NB4 (cell line): ENCODE measurements around the gene DNAJC5G.
A peak's percentile ranks its signal among the peaks of the same experiment; 100 is the strongest.

ENCODE experiments used
- DNase-seq: peaks from one replicate; pipeline ENCODE4 v3.0.0; 2010; ENCODE audit warnings: low read depth
- H3K4me3 ChIP-seq: one replicate; pipeline ENCODE4 v1.5.1; 2011; ENCODE audit warnings: mild to moderate bottlenecking, low read depth, low read length, moderate library complexity
- MYC ChIP-seq: IDR thresholded peaks from 2 replicates; pipeline ENCODE4 v1.6.1; 2011; ENCODE audit warnings: low read depth, low read length
- POLR2A ChIP-seq: IDR thresholded peaks from 2 replicates; pipeline ENCODE4 v1.6.1; 2011; ENCODE audit warnings: mild to moderate bottlenecking; ENCODE audit not compliant: insufficient read length; ENCODE audit errors: extremely low read depth
- TF ChIP-seq, protein P1 (sequence below): IDR thresholded peaks from 2 replicates; pipeline ENCODE4 v1.6.1; 2011; ENCODE audit warnings: low read depth, low read length
- TF ChIP-seq, protein P2 (sequence below): IDR thresholded peaks from one replicate; pipeline ENCODE4 v1.5.1; 2012; ENCODE audit warnings: low read depth, low read length

DNAJC5G gene

DNA sequence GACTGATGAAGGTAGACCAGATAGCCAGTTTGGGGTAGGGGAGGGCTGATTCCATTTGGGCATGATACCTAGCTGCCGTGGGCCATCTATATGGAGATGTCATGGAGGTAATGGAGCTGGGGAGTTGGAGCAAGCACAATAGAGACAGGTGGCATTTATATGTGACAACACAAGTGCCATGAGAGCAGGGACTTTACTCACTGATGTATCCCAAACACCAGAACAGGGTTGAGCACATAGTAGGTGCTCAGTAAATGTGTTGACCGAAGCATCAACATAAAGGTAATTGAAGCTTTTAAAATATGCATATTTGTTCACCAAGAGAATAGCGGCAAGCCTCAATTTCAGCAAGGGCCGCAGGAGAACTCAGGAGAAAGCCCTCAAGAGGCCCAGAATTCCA is 27.3 kb upstream of the DNAJC5G start:
- no peak for DNase-seq
- H3K4me3 ChIP-seq: no peak overlapping the region
- TF ChIP-seq MYC (no peak), POLR2A (no peak)
- TF ChIP-seq, protein P1, sequence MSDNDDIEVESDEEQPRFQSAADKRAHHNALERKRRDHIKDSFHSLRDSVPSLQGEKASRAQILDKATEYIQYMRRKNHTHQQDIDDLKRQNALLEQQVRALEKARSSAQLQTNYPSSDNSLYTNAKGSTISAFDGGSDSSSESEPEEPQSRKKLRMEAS: no peak
- TF ChIP-seq, protein P2, sequence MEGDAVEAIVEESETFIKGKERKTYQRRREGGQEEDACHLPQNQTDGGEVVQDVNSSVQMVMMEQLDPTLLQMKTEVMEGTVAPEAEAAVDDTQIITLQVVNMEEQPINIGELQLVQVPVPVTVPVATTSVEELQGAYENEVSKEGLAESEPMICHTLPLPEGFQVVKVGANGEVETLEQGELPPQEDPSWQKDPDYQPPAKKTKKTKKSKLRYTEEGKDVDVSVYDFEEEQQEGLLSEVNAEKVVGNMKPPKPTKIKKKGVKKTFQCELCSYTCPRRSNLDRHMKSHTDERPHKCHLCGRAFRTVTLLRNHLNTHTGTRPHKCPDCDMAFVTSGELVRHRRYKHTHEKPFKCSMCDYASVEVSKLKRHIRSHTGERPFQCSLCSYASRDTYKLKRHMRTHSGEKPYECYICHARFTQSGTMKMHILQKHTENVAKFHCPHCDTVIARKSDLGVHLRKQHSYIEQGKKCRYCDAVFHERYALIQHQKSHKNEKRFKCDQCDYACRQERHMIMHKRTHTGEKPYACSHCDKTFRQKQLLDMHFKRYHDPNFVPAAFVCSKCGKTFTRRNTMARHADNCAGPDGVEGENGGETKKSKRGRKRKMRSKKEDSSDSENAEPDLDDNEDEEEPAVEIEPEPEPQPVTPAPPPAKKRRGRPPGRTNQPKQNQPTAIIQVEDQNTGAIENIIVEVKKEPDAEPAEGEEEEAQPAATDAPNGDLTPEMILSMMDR: no peak

DNA sequence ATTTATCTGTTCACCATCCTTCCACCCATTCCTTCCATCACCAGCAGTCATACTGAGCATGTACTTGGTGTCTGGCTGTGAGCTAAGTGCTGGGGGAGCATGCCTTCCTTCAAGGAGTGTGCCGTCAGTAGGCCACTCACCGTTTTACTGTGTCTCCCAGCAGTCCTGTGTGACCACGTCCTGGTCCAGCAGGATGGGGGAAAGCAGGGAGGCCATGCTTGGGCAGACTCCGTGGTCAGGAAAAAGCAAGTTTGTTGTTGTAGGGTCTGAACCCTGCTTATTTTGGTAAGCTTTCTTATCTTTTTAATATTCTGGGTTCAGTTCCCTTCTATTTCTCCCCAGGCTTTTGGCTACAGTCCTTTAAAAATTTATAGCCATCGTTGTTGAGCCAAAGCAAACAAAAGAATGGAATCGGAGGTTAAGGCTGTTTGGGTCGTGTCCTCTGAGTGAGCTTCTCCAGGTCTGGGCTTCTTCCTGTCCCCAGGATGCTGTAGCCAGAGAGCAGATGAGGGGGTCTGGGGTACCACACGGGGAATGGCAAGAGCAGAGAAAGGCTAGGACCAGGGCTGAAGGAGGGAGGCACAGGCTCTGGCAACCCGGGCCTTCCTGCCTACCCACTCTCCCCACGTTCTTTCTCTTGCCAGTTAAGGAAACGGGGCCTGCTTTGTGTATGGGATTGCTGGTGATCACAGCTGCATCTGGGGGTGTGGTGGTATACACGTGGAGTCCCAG is 25.9 kb upstream of the DNAJC5G start:
- DNase-seq: no peak
- TF ChIP-seq POLR2A (no peak), MYC (no peak)
- TF ChIP-seq, protein P2: no peak
- TF ChIP-seq, protein P1: no peak
- H3K4me3 ChIP-seq: no peak overlapping the region

DNA sequence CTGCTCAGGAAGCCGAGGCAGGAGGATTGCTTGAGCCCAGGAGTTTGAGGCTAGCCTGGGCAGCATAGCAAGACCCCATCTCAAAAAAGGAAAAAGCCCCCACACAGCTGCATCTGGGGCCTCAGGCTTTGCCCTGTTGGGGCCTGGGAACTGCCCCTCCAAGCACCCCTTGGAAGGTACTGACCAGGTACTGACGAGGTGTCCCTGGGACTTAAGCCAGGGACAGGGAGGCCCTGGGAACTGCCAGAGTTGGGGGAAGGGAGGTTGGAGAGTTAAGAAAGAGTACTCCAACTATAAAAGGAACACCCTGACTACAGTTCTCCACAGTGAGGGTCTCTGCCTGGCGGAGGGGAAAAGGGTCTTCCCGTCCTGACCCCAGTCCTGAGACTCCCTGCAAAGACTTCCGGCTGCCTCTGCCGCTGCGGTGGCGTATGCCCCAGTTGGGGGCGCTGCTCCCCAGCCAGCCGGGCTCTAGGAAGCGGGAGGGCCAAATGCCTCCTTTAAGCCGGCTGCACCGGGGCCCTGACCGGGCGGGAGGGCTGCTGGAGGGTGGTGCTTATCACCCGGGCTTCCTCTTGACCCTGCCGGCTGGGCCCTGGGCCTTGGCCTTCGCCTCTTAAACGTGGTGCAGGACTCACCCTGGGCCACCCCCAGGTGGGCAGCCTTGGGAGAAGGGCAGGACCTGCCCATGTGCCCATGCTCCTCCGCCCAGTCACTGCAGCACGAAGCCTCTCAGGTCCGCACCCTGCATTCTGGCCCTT is 25.2 kb upstream of the DNAJC5G start:
- peak; percentile 67 for DNase-seq
- no peak overlapping the region for H3K4me3 ChIP-seq
- TF ChIP-seq, protein P2: peak; percentile 70
- TF ChIP-seq MYC: no peak

DNA sequence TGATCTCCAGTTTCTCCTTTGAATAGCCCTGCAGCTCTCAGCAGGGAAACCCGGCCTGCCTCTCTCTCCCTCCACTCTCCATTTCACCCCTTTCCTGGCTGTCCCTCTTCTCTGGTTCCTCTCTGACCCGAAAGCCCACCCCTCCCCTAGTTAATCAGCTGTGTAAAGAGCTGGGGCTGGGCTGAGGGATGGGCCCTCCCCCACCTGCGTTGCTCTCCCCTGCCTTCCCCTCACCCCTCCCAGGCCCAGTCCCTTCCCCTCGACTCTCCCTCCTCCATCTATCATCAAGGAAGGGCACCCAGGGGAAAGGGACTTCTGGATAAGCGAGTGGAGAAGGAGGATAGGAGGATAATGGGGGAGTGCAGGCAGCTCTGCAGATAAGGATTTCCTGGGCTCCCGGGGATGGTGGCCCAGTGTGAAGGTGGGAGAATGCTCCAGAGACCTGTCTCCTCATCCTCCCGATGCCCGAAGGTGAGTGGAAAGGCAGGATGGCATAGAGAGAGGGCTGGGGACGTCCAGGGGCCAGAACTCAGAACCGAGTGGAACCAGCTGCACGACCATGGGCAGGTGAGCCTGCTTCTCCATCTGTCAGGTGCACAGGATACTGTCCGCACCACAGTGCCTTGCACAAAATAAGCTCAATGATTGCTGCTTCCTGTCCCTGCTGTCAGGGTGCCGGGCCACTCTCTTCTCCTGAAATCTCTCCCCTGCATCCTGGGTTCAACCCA is 24.4 kb upstream of the DNAJC5G start:
- no peak for DNase-seq
- TF ChIP-seq, protein P1: no peak
- TF ChIP-seq, protein P2: no peak
- no peak for TF ChIP-seq MYC
- TF ChIP-seq POLR2A: no peak
- H3K4me3 ChIP-seq: no peak overlapping the region

DNA sequence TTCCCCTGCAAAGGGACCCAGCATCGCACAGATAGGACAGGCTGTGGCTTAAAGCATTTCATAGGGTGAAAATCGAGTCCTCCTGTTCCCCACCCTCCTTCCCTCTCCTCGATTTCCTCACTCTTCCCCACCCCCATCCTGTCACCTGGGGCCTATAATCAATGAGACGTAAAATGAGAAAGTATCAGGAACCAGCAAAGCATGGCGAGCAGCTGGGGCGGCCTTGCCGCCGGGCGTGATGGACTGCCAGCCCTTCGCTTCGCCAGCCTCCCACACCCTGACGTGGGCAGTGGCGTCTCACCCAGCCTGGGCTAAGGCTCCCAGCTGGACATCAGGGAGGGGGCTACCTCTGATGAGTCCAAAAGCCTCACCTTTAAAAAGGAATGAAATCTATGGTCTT is 23.5 kb upstream of the DNAJC5G start:
- DNase-seq: no peak
- H3K4me3 ChIP-seq: no peak overlapping the region
- TF ChIP-seq, protein P2: no peak
- no peak for TF ChIP-seq MYC
- TF ChIP-seq POLR2A: no peak
- TF ChIP-seq, protein P1: no peak
